T-helper 17 cell (primary cell): ENCODE data around the gene SMYD2. TPM values are rescaled to one million over a fixed set of nuclear protein-coding genes. Genes with fewer than 3 reads are reported as not detected.

ENCODE experiments used
- ATAC-seq: fragments of 150-1000 bp; cut with Tn5 transposase; 2 replicates; pipeline ENCODE4 v1.10.0; 2021; ENCODE audit warnings: mild to moderate bottlenecking, moderate library complexity
- DNase-seq, 3 donors: peaks; one replicate each; pipeline versions ENCODE4 v3.0.0 to v3.0.0-alpha.2; 2020 to 2021
- H3K9me3 ChIP-seq: one replicate; pipeline ENCODE4 v1.7.0; 2013; ENCODE audit warnings: low read length, mild to moderate bottlenecking; ENCODE audit not compliant: control insufficient read depth, poor library complexity, severe bottlenecking
- H3K27ac Mint-ChIP-seq: one replicate; pipeline ENCODE4 v1.8.0; 2022; ENCODE audit warnings: mild to moderate bottlenecking, moderate library complexity, mixed read lengths
- H3K27me3 Mint-ChIP-seq: one replicate; pipeline ENCODE4 v1.8.0; 2022; ENCODE audit warnings: mixed read lengths
- H3K36me3 Mint-ChIP-seq: one replicate; pipeline ENCODE4 v1.8.0; 2022; ENCODE audit warnings: low read depth, mixed read lengths
- H3K4me1 Mint-ChIP-seq: one replicate; pipeline ENCODE4 v1.8.0; 2022; ENCODE audit warnings: mild to moderate bottlenecking, mixed read lengths
- H3K4me3 Mint-ChIP-seq: one replicate; pipeline ENCODE4 v1.8.0; 2022; ENCODE audit warnings: mild to moderate bottlenecking, moderate library complexity, mixed read lengths
- total RNA-seq, 4 donors: library from RNA in 2 of 4; stranded (reverse) in 2 of 4; gene quantifications; one replicate each; pipeline ENCODE4 v1.2.3 and lab custom pipeline; 2022 to 2026

SMYD2 gene
- total RNA-seq, 2 donors from 2014 or later, result 27.1 to 33.2 TPM

DNA sequence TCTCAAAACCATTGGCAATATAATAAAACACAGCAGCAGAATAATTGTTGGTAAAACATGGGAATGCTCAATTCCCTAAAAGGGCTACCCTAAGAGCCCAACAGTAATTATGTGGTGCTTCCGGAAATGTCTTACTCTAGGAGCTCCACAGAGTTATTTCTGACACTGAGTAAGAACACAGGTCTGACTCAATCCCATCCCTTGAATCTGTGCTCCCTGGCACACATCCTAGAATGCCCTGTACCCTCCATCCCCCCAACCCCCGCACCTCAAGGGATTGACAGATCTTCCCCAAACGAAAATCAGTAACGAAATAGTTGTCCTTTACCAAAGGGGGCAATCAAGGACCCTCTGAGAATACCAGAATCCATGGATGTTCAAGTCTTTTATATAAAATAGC is 71.9 kb downstream of the SMYD2 start:
- H3K9me3 ChIP-seq, result no peaks in the 10 kb centered on the region
- H3K27ac Mint-ChIP-seq, result no peak overlapping the region
- ATAC-seq (no peak), DNase-seq (no peak)
- no peaks in the 10 kb centered on the region for H3K36me3 Mint-ChIP-seq
- no peak overlapping the region for H3K4me3 Mint-ChIP-seq
- H3K27me3 Mint-ChIP-seq, result no peaks in the 10 kb centered on the region
- no peaks in the 10 kb centered on the region for H3K4me1 Mint-ChIP-seq

DNA sequence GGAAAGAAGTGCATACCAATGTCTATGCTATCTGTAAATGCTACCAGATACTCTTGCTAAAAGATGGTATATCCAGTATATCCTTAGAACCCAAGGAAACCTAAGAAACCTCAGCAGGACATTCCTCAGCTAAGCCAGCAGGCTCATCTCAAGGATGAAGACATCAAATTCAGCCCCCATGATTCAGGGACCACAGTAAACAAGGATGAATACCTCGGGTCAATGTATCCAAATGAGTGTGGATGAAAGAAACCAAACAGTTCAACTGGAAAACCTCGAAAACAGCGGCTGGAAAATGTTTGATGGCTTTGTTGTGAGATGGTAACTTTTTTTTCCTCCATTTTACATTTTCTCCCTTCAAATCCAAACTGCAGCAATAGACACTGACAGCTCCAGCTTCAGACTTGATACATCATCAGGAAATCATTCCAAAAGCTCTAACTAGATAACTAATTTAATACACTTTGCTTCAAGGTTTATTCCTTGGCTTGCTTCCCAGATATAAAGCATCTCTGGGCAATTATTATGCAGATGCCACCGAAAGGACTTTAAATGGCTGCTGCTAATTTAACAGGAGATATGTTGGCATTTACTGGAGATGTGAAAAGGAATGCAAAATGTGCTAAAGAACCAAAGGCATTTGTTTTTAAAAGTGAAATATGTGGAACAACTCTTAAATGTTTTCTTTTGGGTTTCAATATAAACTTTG is 73.6 kb downstream of the SMYD2 start:
- no peak overlapping the region for H3K4me3 Mint-ChIP-seq
- no peaks in the 10 kb centered on the region for H3K27me3 Mint-ChIP-seq
- ATAC-seq, result no peak
- no peaks in the 10 kb centered on the region for H3K9me3 ChIP-seq
- no peak for DNase-seq
- H3K27ac Mint-ChIP-seq, result no peak overlapping the region
- no peaks in the 10 kb centered on the region for H3K4me1 Mint-ChIP-seq
- no peaks in the 10 kb centered on the region for H3K36me3 Mint-ChIP-seq

GRCh38 chr1:214360116-214360515 is 79.2 kb downstream of the SMYD2 start:
- no peaks in the 10 kb centered on the region for H3K4me1 Mint-ChIP-seq
- no peaks in the 10 kb centered on the region for H3K36me3 Mint-ChIP-seq
- no peaks in the 10 kb centered on the region for H3K9me3 ChIP-seq
- no peak overlapping the region for H3K27ac Mint-ChIP-seq
- no peak overlapping the region for H3K4me3 Mint-ChIP-seq
- peaks cover 34% of the 10 kb centered on the region for H3K27me3 Mint-ChIP-seq
- ATAC-seq (no peak), DNase-seq (no peak)

- H3K36me3 Mint-ChIP-seq, result no peaks in the 10 kb centered on the region
Observed at GRCh38 chr1:214360525-214361164, 79.7 kb downstream of the SMYD2 start.

DNA sequence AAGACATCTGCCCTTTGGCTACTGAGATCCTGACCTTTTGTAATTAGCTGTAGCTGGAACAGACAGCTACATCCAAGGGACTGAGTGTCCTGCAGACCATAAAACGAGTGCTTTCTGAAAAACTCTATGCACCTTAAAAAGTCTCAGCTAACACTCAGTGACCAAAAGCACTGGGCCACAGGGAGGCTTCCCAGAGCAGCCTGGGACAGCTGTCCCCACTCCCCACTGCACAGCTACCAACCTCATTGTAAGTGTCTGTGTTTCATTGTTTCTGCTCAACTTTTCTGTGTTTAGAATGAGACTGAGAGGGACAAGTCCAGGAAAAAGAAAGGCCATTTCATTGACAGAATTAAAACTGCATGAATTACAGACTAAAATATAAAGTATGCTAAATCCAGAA is 80.7 kb downstream of the SMYD2 start:
- ATAC-seq (no peak), DNase-seq (no peak)
- Mint-ChIP-seq H3K36me3 (no peaks in the 10 kb centered on the region), H3K27me3 (peaks cover 46% of the 10 kb centered on the region), H3K4me3 (no peak overlapping the region), H3K4me1 (no peaks in the 10 kb centered on the region), H3K27ac (no peak overlapping the region)
- H3K9me3 ChIP-seq, result no peaks in the 10 kb centered on the region

More at GRCh38 chr1:214360525-214361164, 79.7 kb downstream of the SMYD2 start:
- DNase-seq, result no peak
- no peaks in the 10 kb centered on the region for H3K4me1 Mint-ChIP-seq
- H3K4me3 Mint-ChIP-seq, result no peak overlapping the region
- H3K27me3 Mint-ChIP-seq, result peaks cover 37% of the 10 kb centered on the region
- no peak overlapping the region for H3K27ac Mint-ChIP-seq
- no peaks in the 10 kb centered on the region for H3K9me3 ChIP-seq
- ATAC-seq, result no peak

GRCh38 chr1:214362188-214362882 is 81.4 kb downstream of the SMYD2 start:
- Mint-ChIP-seq H3K36me3 (no peaks in the 10 kb centered on the region), H3K4me3 (no peak overlapping the region), H3K27me3 (peaks cover 49% of the 10 kb centered on the region), H3K27ac (no peak overlapping the region), H3K4me1 (no peaks in the 10 kb centered on the region)
- H3K9me3 ChIP-seq, result no peaks in the 10 kb centered on the region
- ATAC-seq, result no peak
- no peak for DNase-seq

GRCh38 chr1:214363386-214363785 is 82.4 kb downstream of the SMYD2 start:
- DNase-seq (no peak), ATAC-seq (no peak)
- no peak overlapping the region for H3K27ac Mint-ChIP-seq
- no peaks in the 10 kb centered on the region for H3K4me1 Mint-ChIP-seq
- H3K36me3 Mint-ChIP-seq, result no peaks in the 10 kb centered on the region
- H3K9me3 ChIP-seq, result no peaks in the 10 kb centered on the region
- peaks cover 51% of the 10 kb centered on the region for H3K27me3 Mint-ChIP-seq
- H3K4me3 Mint-ChIP-seq, result no peak overlapping the region

DNA sequence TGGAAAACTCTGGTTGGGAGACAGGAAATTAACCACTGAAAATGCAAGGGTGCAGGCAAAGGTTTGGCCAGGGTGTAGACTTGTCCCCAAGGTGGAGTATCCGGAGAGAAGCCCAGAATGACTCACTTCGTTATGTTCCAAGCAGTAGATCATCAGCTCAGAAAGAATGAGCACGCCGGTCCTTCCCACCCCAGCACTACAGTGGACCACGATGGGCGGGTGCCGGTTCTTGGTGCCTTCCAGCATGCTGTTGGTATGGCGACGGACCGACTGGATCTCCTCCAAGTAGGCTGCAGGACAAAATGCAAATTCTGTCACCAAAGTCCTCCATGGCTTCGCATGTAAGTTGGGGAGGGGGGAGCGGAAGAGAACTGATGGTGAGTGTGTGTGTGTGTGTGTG is 83.4 kb downstream of the SMYD2 start:
- DNase-seq (no peak), ATAC-seq (no peak)
- Mint-ChIP-seq H3K4me1 (no peaks in the 10 kb centered on the region), H3K4me3 (no peak overlapping the region), H3K27me3 (peaks cover 52% of the 10 kb centered on the region), H3K27ac (no peak overlapping the region), H3K36me3 (no peaks in the 10 kb centered on the region)
- no peaks in the 10 kb centered on the region for H3K9me3 ChIP-seq

DNA sequence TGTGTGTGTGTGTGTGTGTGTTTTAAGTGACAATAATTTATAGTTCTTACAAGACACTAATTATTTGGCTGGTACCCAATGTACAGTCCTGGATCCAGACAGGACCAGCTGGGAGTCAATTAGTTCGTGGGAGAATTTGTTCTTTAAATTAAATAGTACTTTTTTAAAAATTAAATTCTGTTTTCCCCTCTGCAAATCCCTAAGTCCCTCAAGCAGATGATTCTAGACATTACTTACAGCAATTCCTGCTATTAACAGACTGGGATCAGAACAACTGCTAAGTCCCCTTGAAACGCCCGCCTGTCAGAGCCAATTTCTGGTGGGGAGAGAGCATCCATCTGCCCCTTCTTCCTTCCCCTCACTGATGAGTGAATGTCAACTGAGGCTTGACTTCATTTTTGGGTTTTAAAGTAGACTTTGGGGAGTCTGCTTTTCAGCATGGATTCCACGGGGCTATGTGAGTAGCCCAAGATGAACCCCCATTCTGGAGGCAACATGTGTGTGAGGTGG is 83.9 kb downstream of the SMYD2 start:
- no peak for ATAC-seq
- peaks cover 56% of the 10 kb centered on the region for H3K27me3 Mint-ChIP-seq
- no peak overlapping the region for H3K4me3 Mint-ChIP-seq

GRCh38 chr1:214367841-214368240 is 86.9 kb downstream of the SMYD2 start:
- no peak overlapping the region for H3K27ac Mint-ChIP-seq
- DNase-seq (no peak), ATAC-seq (no peak)
- H3K36me3 Mint-ChIP-seq, result no peaks in the 10 kb centered on the region
- H3K9me3 ChIP-seq, result no peaks in the 10 kb centered on the region
- H3K27me3 Mint-ChIP-seq, result peaks cover 56% of the 10 kb centered on the region
- H3K4me1 Mint-ChIP-seq, result no peaks in the 10 kb centered on the region
- no peak overlapping the region for H3K4me3 Mint-ChIP-seq

More for the DNA sequence above, 83.9 kb downstream of the SMYD2 start:
- H3K4me1 Mint-ChIP-seq, result no peaks in the 10 kb centered on the region
- DNase-seq, result no peak
- no peaks in the 10 kb centered on the region for H3K36me3 Mint-ChIP-seq
- H3K27ac Mint-ChIP-seq, result no peak overlapping the region
- H3K9me3 ChIP-seq, result no peaks in the 10 kb centered on the region

GRCh38 chr1:214369364-214369763 is 88.4 kb downstream of the SMYD2 start:
- no peak for DNase-seq
- no peaks in the 10 kb centered on the region for H3K9me3 ChIP-seq
- Mint-ChIP-seq H3K36me3 (no peaks in the 10 kb centered on the region), H3K4me3 (no peak overlapping the region), H3K27ac (no peak overlapping the region), H3K4me1 (no peaks in the 10 kb centered on the region), H3K27me3 (peaks cover 43% of the 10 kb centered on the region)
- ATAC-seq, result no peak

DNA sequence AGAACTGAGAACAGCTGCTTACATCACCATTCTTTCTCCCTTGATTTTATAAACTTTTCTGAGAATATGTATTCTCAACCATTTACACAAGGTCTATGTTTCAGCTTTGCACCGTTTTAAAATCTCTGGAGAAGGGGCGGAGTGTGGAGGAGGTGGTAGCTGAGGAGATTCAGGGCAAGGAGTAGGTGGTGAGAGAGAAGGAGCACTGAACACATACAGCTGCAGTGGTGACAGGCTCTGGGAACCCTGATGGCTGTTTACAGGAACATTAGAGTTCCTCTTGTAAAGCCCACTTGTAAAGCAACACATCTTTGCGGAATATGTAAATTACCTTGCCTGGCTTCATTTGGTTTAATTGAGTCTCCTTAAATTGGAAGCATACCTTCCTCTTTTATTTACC is 89.7 kb downstream of the SMYD2 start:
- no peaks in the 10 kb centered on the region for H3K9me3 ChIP-seq
- ATAC-seq (no peak), DNase-seq (no peak)
- no peaks in the 10 kb centered on the region for H3K4me1 Mint-ChIP-seq
- H3K36me3 Mint-ChIP-seq, result no peaks in the 10 kb centered on the region
- peaks cover 35% of the 10 kb centered on the region for H3K27me3 Mint-ChIP-seq
- no peak overlapping the region for H3K27ac Mint-ChIP-seq
- no peak overlapping the region for H3K4me3 Mint-ChIP-seq

DNA sequence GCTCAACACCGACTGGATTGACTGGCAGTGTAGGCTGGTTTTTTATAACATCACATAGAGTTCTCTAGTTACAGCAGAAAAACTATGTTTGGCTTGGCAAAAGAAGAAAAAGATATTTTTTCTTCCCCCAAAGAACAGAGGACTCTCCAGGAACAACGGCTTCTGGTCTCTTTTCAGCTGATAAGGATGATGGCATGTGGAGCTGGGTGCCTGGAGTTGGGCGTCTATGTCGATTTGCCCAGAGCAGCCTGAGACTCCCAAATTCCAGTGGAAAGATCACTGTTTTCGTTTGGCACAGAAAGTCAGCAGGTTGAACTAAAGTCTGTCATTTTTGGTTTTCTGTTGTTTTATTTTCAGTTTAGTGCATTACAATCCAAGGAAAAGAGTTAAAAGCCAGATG is 91.1 kb downstream of the SMYD2 start:
- DNase-seq (no peak), ATAC-seq (no peak)
- Mint-ChIP-seq H3K4me1 (peaks cover 3% of the 10 kb centered on the region), H3K36me3 (no peaks in the 10 kb centered on the region), H3K27ac (no peak overlapping the region), H3K4me3 (no peak overlapping the region), H3K27me3 (peaks cover 31% of the 10 kb centered on the region)
- no peaks in the 10 kb centered on the region for H3K9me3 ChIP-seq
